Hepatocyte (in vitro differentiated cells): ENCODE data around the gene OR52E1. TPM values are rescaled to one million over a fixed set of nuclear protein-coding genes. Genes with fewer than 3 reads are reported as not detected.

Experiments
- DNase-seq: peaks from one replicate; pipeline ENCODE4 v3.0.0-alpha.2; 2016; ENCODE audit warnings: low spot score
- H2AFZ ChIP-seq: fragments of 200-600 bp; sonication (generic); 2 replicates; pipeline ENCODE4 v1.6.0; 2016; ENCODE audit warnings: antibody characterized with exemption, mild to moderate bottlenecking
- H3K27ac ChIP-seq: fragments of 200-600 bp; sonication (generic); 2 replicates; pipeline ENCODE4 v1.5.1; 2016; ENCODE audit warnings: mild to moderate bottlenecking
- H3K27me3 ChIP-seq: fragments of 200-600 bp; sonication (generic); 2 replicates; pipeline ENCODE4 v1.6.1; 2016
- H3K36me3 ChIP-seq: fragments of 200-600 bp; sonication (generic); replicated peaks from 2 replicates; pipeline ENCODE4 v1.5.1; 2016; ENCODE audit warnings: low read depth; ENCODE audit not compliant: insufficient read depth
- H3K4me1 ChIP-seq: fragments of 200-600 bp; sonication (generic); 2 replicates; pipeline ENCODE4 v1.5.1; 2016; ENCODE audit warnings: mild to moderate bottlenecking, moderate library complexity; ENCODE audit not compliant: insufficient read depth
- H3K4me2 ChIP-seq: fragments of 200-600 bp; sonication (generic); 2 replicates; pipeline ENCODE4 v1.6.0; 2016
- H3K4me3 ChIP-seq: fragments of 200-600 bp; sonication (generic); 2 replicates; pipeline ENCODE4 v1.5.1; 2016; ENCODE audit warnings: mild to moderate bottlenecking
- H3K79me2 ChIP-seq: fragments of 200-600 bp; sonication (generic); 2 replicates; pipeline ENCODE4 v1.6.0; 2017; ENCODE audit warnings: mild to moderate bottlenecking
- H3K9me2 ChIP-seq: fragments of 200-600 bp; sonication (generic); replicated peaks from 2 replicates; pipeline ENCODE4 v1.6.0; 2017; ENCODE audit warnings: mild to moderate bottlenecking; ENCODE audit not compliant: insufficient read depth
- H3K9me3 ChIP-seq: fragments of 200-600 bp; sonication (generic); 2 replicates; pipeline ENCODE4 v1.5.1; 2016; ENCODE audit warnings: low read depth, mild to moderate bottlenecking
- H4K20me1 ChIP-seq: fragments of 200-600 bp; sonication (generic); 2 replicates; pipeline ENCODE4 v1.6.0; 2016; ENCODE audit warnings: mild to moderate bottlenecking; ENCODE audit not compliant: insufficient read depth, poor library complexity, severe bottlenecking
- CTCF ChIP-seq: fragments of 200-600 bp; sonication (generic); IDR thresholded peaks from 2 replicates; pipeline ENCODE4 v1.5.1; 2016; ENCODE audit warnings: antibody characterized with exemption, mild to moderate bottlenecking; ENCODE audit not compliant: poor library complexity
- EZH2 ChIP-seq: fragments of 200-600 bp; sonication (generic); IDR thresholded peaks from 2 replicates; pipeline ENCODE4 v1.6.1; 2016; ENCODE audit warnings: antibody characterized with exemption, mild to moderate bottlenecking, borderline replicate concordance
- EZH2phosphoT487 ChIP-seq: fragments of 200-600 bp; sonication (generic); IDR thresholded peaks from one replicate; pipeline ENCODE4 v1.6.1; 2018; ENCODE audit warnings: antibody characterized with exemption, mild to moderate bottlenecking, low read depth, moderate library complexity; ENCODE audit not compliant: unreplicated experiment, severe bottlenecking
- WGBS: methylation state at CpG from one replicate; pipeline ENCODE4 v1.1.6; 2016; ENCODE audit warnings: low lambda C conversion rate; ENCODE audit errors: missing lambda C conversion rate; 5-methylcytosine and 5-hydroxymethylcytosine counted together
- polyA plus RNA-seq: library from polyadenylated mRNA; unstranded; fragments of >200 nt; fragmentation: Nextera tagmentation; extraction: Ambion mirVana; gene quantifications from 2 replicates; pipeline ENCODE4 v1.2.1, GENCODE V29; 2016
- total RNA-seq: library from RNA; depleted of rRNA; stranded (reverse); fragments of >200 nt; gene quantifications from 2 replicates; pipeline ENCODE4 v1.2.3, GENCODE V29; 2014

Gene OR52E1
- total and polyA plus RNA-seq, 2 experiments from 2014 or later = not detected

- Histone ChIP-seq H3K4me1 (no peaks in the 10 kb centered on the region), H3K27ac (no peak overlapping the region), H3K79me2 (no peaks in the 10 kb centered on the region), H3K4me2 (no peak overlapping the region), H3K27me3 (no peaks in the 10 kb centered on the region), H3K9me2 (no peaks in the 10 kb centered on the region), H4K20me1 (no peaks in the 10 kb centered on the region), H3K4me3 (no peak overlapping the region), H2AFZ (no peak overlapping the region), H3K36me3 (no peaks in the 10 kb centered on the region), H3K9me3 (no peaks in the 10 kb centered on the region)
- TF ChIP-seq CTCF = no peak
- TF ChIP-seq EZH2 = no peak
- no peak for TF ChIP-seq EZH2phosphoT487
- WGBS = 76% methylated on average over 2 of the region's 2 CpGs
- DNase-seq = no peak
Measured at GRCh38 chr11:5096011-5096410, 26.6 kb downstream of the OR52E1 start.

- 34% methylated on average over 2 of the region's 2 CpGs for WGBS
- TF ChIP-seq EZH2phosphoT487 = no peak
- no peak for TF ChIP-seq EZH2
- TF ChIP-seq CTCF = no peak
- Histone ChIP-seq H3K4me3 (no peak overlapping the region), H3K27ac (no peak overlapping the region), H3K9me2 (no peaks in the 10 kb centered on the region), H3K79me2 (no peaks in the 10 kb centered on the region), H3K36me3 (no peaks in the 10 kb centered on the region), H3K27me3 (no peaks in the 10 kb centered on the region), H2AFZ (no peak overlapping the region), H4K20me1 (no peaks in the 10 kb centered on the region), H3K9me3 (no peaks in the 10 kb centered on the region), H3K4me1 (no peaks in the 10 kb centered on the region), H3K4me2 (no peak overlapping the region)
- no peak for DNase-seq
Measured at GRCh38 chr11:5102246-5102645, 32.9 kb downstream of the OR52E1 start.

- H3K36me3 ChIP-seq = no peaks in the 10 kb centered on the region
- no peak overlapping the region for H3K4me3 ChIP-seq
- H3K9me3 ChIP-seq = no peaks in the 10 kb centered on the region
- TF ChIP-seq CTCF (no peak), EZH2phosphoT487 (no peak), EZH2 (no peak)
- no peaks in the 10 kb centered on the region for H3K27me3 ChIP-seq
- H4K20me1 ChIP-seq = no peaks in the 10 kb centered on the region
- H3K27ac ChIP-seq = no peak overlapping the region
- H3K9me2 ChIP-seq = no peaks in the 10 kb centered on the region
- H3K4me1 ChIP-seq = no peaks in the 10 kb centered on the region
- DNase-seq = no peak
- H3K79me2 ChIP-seq = no peaks in the 10 kb centered on the region
- no peak overlapping the region for H3K4me2 ChIP-seq
- no peak overlapping the region for H2AFZ ChIP-seq
Measured at GRCh38 chr11:5103066-5103465, 33.7 kb downstream of the OR52E1 start.

GRCh38 chr11:5107285-5107684, 37.9 kb downstream of the OR52E1 start:
- TF ChIP-seq CTCF = no peak
- no peak for TF ChIP-seq EZH2
- TF ChIP-seq EZH2phosphoT487 = no peak

More at GRCh38 chr11:5107285-5107684, 37.9 kb downstream of the OR52E1 start:
- no peak overlapping the region for H3K27ac ChIP-seq
- no peaks in the 10 kb centered on the region for H3K4me1 ChIP-seq
- H3K27me3 ChIP-seq = no peaks in the 10 kb centered on the region
- H3K4me2 ChIP-seq = no peak overlapping the region
- H4K20me1 ChIP-seq = no peaks in the 10 kb centered on the region
- no peak overlapping the region for H3K4me3 ChIP-seq
- H3K9me2 ChIP-seq = no peaks in the 10 kb centered on the region
- WGBS = 73% methylated on average over 3 of the region's 3 CpGs
- no peak overlapping the region for H2AFZ ChIP-seq
- no peak for DNase-seq
- no peaks in the 10 kb centered on the region for H3K79me2 ChIP-seq
- no peaks in the 10 kb centered on the region for H3K9me3 ChIP-seq
- H3K36me3 ChIP-seq = no peaks in the 10 kb centered on the region
